NCI-H510A treated with DMSO at 0.1 percent for 48 hours (cell line): ENCODE data around the gene RNF145.
A peak's percentile ranks its signal among the peaks of the same experiment; 100 is the strongest.
"Not testable (repeated sequence)": the region's sequence is repeated elsewhere in the genome, so short reads cannot be mapped to it uniquely, and the experiment has no call there.

Experiments used
- DNase-seq: peaks from one replicate; lab custom pipeline; 2025; lab: John Stamatoyannopoulos, UW

RNF145 gene

GRCh38 chr5:159209438-159210209, at the start of gene RNF145:
RNF145 (minus strand) TSS chr5:159209553; CDS start chr5:159203617, 5,936 bp downstream.
- DNase-seq = peak; percentile 13

- DNase-seq = no peak
Observed at GRCh38 chr5:159258361-159258760, 49.0 kb upstream of the RNF145 start.

- DNase-seq = no peak
Observed at GRCh38 chr5:159257629-159258283, 48.4 kb upstream of the RNF145 start.

GRCh38 chr5:159257007-159257406, 47.7 kb upstream of the RNF145 start:
- no peak for DNase-seq

- DNase-seq = no peak
Observed at GRCh38 chr5:159252195-159252594, 42.8 kb upstream of the RNF145 start.

GRCh38 chr5:159249158-159249557, 39.8 kb upstream of the RNF145 start:
- no peak for DNase-seq

GRCh38 chr5:159244890-159245289, 35.5 kb upstream of the RNF145 start:
- no peak for DNase-seq

GRCh38 chr5:159244163-159244562, 34.8 kb upstream of the RNF145 start:
- no peak for DNase-seq

- DNase-seq = no peak
Observed at GRCh38 chr5:159243385-159243784, 34.0 kb upstream of the RNF145 start.

GRCh38 chr5:159242656-159243055, 33.3 kb upstream of the RNF145 start:
- no peak for DNase-seq

GRCh38 chr5:159241946-159242552, 32.7 kb upstream of the RNF145 start:
- no peak for DNase-seq

- no peak for DNase-seq
Observed at GRCh38 chr5:159240301-159240870, 31.0 kb upstream of the RNF145 start.

- not testable (repeated sequence) for DNase-seq
Observed at GRCh38 chr5:159235871-159236520, 26.6 kb upstream of the RNF145 start.

- no peak for DNase-seq
Observed at GRCh38 chr5:159231167-159231566, 21.8 kb upstream of the RNF145 start.

- DNase-seq = no peak
Observed at GRCh38 chr5:159230657-159231056, 21.3 kb upstream of the RNF145 start.

GRCh38 chr5:159228097-159228496, 18.7 kb upstream of the RNF145 start:
- DNase-seq = not testable (repeated sequence)

GRCh38 chr5:159227452-159227851, 18.1 kb upstream of the RNF145 start:
- no peak for DNase-seq

GRCh38 chr5:159226451-159226850, 17.1 kb upstream of the RNF145 start:
- no peak for DNase-seq

GRCh38 chr5:159224471-159224870, 15.1 kb upstream of the RNF145 start:
- no peak for DNase-seq

- DNase-seq = no peak
Observed at GRCh38 chr5:159223469-159223868, 14.1 kb upstream of the RNF145 start.

GRCh38 chr5:159220206-159220605, 10.9 kb upstream of the RNF145 start:
- DNase-seq = no peak

GRCh38 chr5:159218595-159219023, 9.3 kb upstream of the RNF145 start:
- no peak for DNase-seq
